IMR-90 (cell line): ENCODE measurements around the gene THRA. TPM values are rescaled to one million over a fixed set of nuclear protein-coding genes. Genes with fewer than 3 reads are reported as not detected.

Experiments
- ATAC-seq: fragments of 200-7000 bp; cut with Tn5 transposase; 2 replicates; pipeline ENCODE4 v1.9.1; 2020; ENCODE audit warnings: low read depth, mild to moderate bottlenecking, moderate library complexity
- BruUV-seq: library from RNA; stranded (reverse); fragments of 400-500 nt; replicated peaks from 2 replicates; lab custom pipeline; 2021; lab: Mats Ljungman, UMichigan
- CTCF ChIA-PET: fragments of 300-600 bp; formaldehyde crosslinking; extraction: SDS; loops from one replicate; lab custom pipeline; 2021; ENCODE audit warnings: antibody characterized with exemption; lab: Yijun Ruan, JAX
- POLR2A ChIA-PET: fragments of 300-600 bp; sonication (Branson Sonifier 250); formaldehyde crosslinking; loops from one replicate; lab custom pipeline; 2022; ENCODE audit warnings: antibody characterized with exemption; ENCODE audit not compliant: unreplicated experiment; lab: Charles Lee
- DNase-seq: peaks from one replicate; pipeline ENCODE4 v3.0.0; 2013
- H2AFZ ChIP-seq: replicated peaks from 2 replicates; pipeline ENCODE3; 2013; ENCODE audit warnings: low read length, mild to moderate bottlenecking; ENCODE audit not compliant: poor library complexity
- H2AK5ac ChIP-seq: 2 replicates; pipeline ENCODE4 v1.6.1; 2013; ENCODE audit warnings: low read depth, low read length, inconsistent platforms
- H2AK9ac ChIP-seq: replicated peaks from 2 replicates; pipeline ENCODE3; 2013; ENCODE audit warnings: mild to moderate bottlenecking, low read depth, low read length, moderate library complexity; ENCODE audit not compliant: poor library complexity
- H2BK120ac ChIP-seq: 2 replicates; pipeline ENCODE4 v1.6.1; 2013; ENCODE audit warnings: low read depth, low read length, inconsistent platforms
- H2BK15ac ChIP-seq: 3 replicates; pipeline ENCODE4 v1.6.1; 2013; ENCODE audit warnings: low read depth, low read length, inconsistent platforms
- H2BK20ac ChIP-seq: 2 replicates; pipeline ENCODE4 v1.6.1; 2013; ENCODE audit warnings: low read depth, mild to moderate bottlenecking, inconsistent platforms, low read length, moderate library complexity
- H2BK5ac ChIP-seq: 2 replicates; pipeline ENCODE4 v1.6.1; 2013; ENCODE audit warnings: mild to moderate bottlenecking, low read depth, low read length, inconsistent platforms; ENCODE audit not compliant: poor library complexity, severe bottlenecking
- H3K14ac ChIP-seq: replicated peaks from 2 replicates; pipeline ENCODE4 v1.6.1; 2013; ENCODE audit warnings: low read depth, low read length, inconsistent platforms
- H3K18ac ChIP-seq: 2 replicates; pipeline ENCODE4 v1.6.1; 2013; ENCODE audit warnings: low read depth, low read length, control low read depth
- H3K23ac ChIP-seq: 2 replicates; pipeline ENCODE4 v1.6.1; 2013; ENCODE audit warnings: low read depth, low read length, inconsistent platforms
- H3K27ac ChIP-seq: 2 replicates; pipeline ENCODE4 v1.5.1; 2013; ENCODE audit warnings: mild to moderate bottlenecking, control low read depth, low read length; ENCODE audit not compliant: insufficient read depth
- H3K27me3 ChIP-seq: 2 replicates; pipeline ENCODE4 v1.6.1; 2013; ENCODE audit warnings: low read length; ENCODE audit not compliant: control insufficient read depth, insufficient read depth
- H3K36me3 ChIP-seq: 2 replicates; pipeline ENCODE4 v1.6.1; 2013; ENCODE audit warnings: low read length, mixed read lengths; ENCODE audit not compliant: control insufficient read depth, insufficient read depth
- H3K4ac ChIP-seq: 2 replicates; pipeline ENCODE4 v1.6.1; 2013; ENCODE audit warnings: low read depth, low read length, inconsistent platforms
- H3K4me1 ChIP-seq: 2 replicates; pipeline ENCODE4 v1.6.1; 2013; ENCODE audit warnings: low read length, mixed read lengths; ENCODE audit not compliant: control insufficient read depth, insufficient read depth
- H3K4me2 ChIP-seq: 2 replicates; pipeline ENCODE4 v1.6.1; 2013; ENCODE audit warnings: low read depth, mild to moderate bottlenecking, control low read depth, low read length, moderate library complexity
- H3K4me3 ChIP-seq: 2 replicates; pipeline ENCODE4 v1.5.1; 2013; ENCODE audit warnings: low read depth, mild to moderate bottlenecking, control low read depth, low read length, moderate library complexity; ENCODE audit not compliant: insufficient read depth
- H3K56ac ChIP-seq: 2 replicates; pipeline ENCODE4 v1.6.1; 2013; ENCODE audit warnings: low read length, inconsistent platforms; ENCODE audit not compliant: insufficient read depth; ENCODE audit errors: extremely low read depth
- H3K79me1 ChIP-seq, 2 experiments: 2 replicates each; pipeline ENCODE4 v1.6.1; 2013; ENCODE audit warnings: low read length in 2 of 2, inconsistent platforms in 1 of 2, low read depth in 1 of 2
- H3K9ac ChIP-seq: 2 replicates; pipeline ENCODE4 v1.6.1; 2013; ENCODE audit warnings: low read depth, low read length, control low read depth
- H3K9me1 ChIP-seq: 2 replicates; pipeline ENCODE4 v1.6.1; 2013; ENCODE audit warnings: low read length, inconsistent platforms; ENCODE audit not compliant: insufficient read depth
- H3K9me3 ChIP-seq: 2 replicates; pipeline ENCODE4 v1.6.1; 2013; ENCODE audit warnings: low read length; ENCODE audit not compliant: control insufficient read depth, insufficient read depth
- H4K20me1 ChIP-seq: 2 replicates; pipeline ENCODE4 v1.6.1; 2013; ENCODE audit warnings: low read length, inconsistent platforms; ENCODE audit not compliant: insufficient read depth
- H4K5ac ChIP-seq: 2 replicates; pipeline ENCODE4 v1.6.1; 2013; ENCODE audit warnings: mild to moderate bottlenecking, low read depth, low read length, control low read depth
- H4K8ac ChIP-seq, 2 experiments: 2 replicates each; pipeline ENCODE4 v1.6.1; 2013; ENCODE audit warnings: low read depth in 2 of 2, low read length in 2 of 2, control low read depth in 1 of 2, inconsistent platforms in 1 of 2
- H4K91ac ChIP-seq: 2 replicates; pipeline ENCODE4 v1.6.1; 2013; ENCODE audit warnings: low read depth, low read length, inconsistent platforms; ENCODE audit not compliant: insufficient read depth
- BHLHE40 ChIP-seq: fragments of 150-350 bp; IDR thresholded peaks from 2 replicates; pipeline ENCODE4 v1.6.1; 2016; ENCODE audit warnings: mild to moderate bottlenecking, low read depth, low read length
- CHD1 ChIP-seq: IDR thresholded peaks from 2 replicates; pipeline ENCODE4 v1.6.1; 2012; ENCODE audit warnings: low read depth, low read length, improper control_type of control experiment
- FOS ChIP-seq: fragments of 150-350 bp; IDR thresholded peaks from 2 replicates; pipeline ENCODE4 v1.6.1; 2016; ENCODE audit warnings: low read depth, low read length
- MAFK ChIP-seq: IDR thresholded peaks from 2 replicates; pipeline ENCODE4 v1.6.1; 2012; ENCODE audit warnings: low read depth, low read length, improper control_type of control experiment
- MAZ ChIP-seq: IDR thresholded peaks from 2 replicates; pipeline ENCODE4 v1.6.1; 2012; ENCODE audit warnings: low read depth, mild to moderate bottlenecking, low read length, improper control_type of control experiment, moderate library complexity, borderline replicate concordance
- MXI1 ChIP-seq: IDR thresholded peaks from 2 replicates; pipeline ENCODE4 v1.6.1; 2012; ENCODE audit warnings: low read depth, mild to moderate bottlenecking, low read length, moderate library complexity, borderline replicate concordance
- NFE2L2 ChIP-seq: fragments of 150-350 bp; IDR thresholded peaks from 2 replicates; pipeline ENCODE4 v1.6.1; 2016; ENCODE audit warnings: low read depth, mild to moderate bottlenecking, low read length
- RAD21 ChIP-seq: IDR thresholded peaks from 2 replicates; pipeline ENCODE4 v1.6.1; 2012; ENCODE audit warnings: low read length, improper control_type of control experiment
- RCOR1 ChIP-seq: IDR thresholded peaks from 2 replicates; pipeline ENCODE4 v1.6.1; 2012; ENCODE audit warnings: mild to moderate bottlenecking, low read length, improper control_type of control experiment; ENCODE audit not compliant: insufficient replicate concordance
- RFX5 ChIP-seq: IDR thresholded peaks from 2 replicates; pipeline ENCODE4 v1.8.0; 2012; ENCODE audit warnings: low read depth, mild to moderate bottlenecking, low read length, moderate library complexity
- WGBS, 2 experiments: methylation state at CpG; one replicate each; pipeline versions ENCODE4 v1.1.5 to v1.1.7; 2013; ENCODE audit warnings: missing lambda C conversion rate in 2 of 2; ENCODE audit not compliant: insufficient read length in 1 of 2; ENCODE audit errors: extremely low coverage in 2 of 2; 5-methylcytosine and 5-hydroxymethylcytosine counted together
- dilution Hi-C: fragments of 300-500 bp; cut with HindIII; formaldehyde crosslinking; loops from one replicate; pipeline ENCODE4 v1.14.3; 2018; ENCODE audit warnings: low sequenced_read_pairs; ENCODE audit not compliant: unreplicated experiment
- in situ Hi-C: fragments of 300-500 bp; cut with MboI; formaldehyde crosslinking; loops from 3 replicates; pipeline ENCODE4 v1.14.3; 2019; ENCODE audit warnings: low sequenced_read_pairs, inconsistent platforms, mixed read lengths
- intact Hi-C: fragments of 100-400 bp; cut with micrococcal nuclease; formaldehyde crosslinking; loops from 2 replicates; pipeline ENCODE4 v1.10.0; 2022
- polyA plus RNA-seq, 3 experiments: library from polyadenylated mRNA; depleted of rRNA; stranded (reverse); fragments of >200 nt; gene quantifications; 2 replicates each; pipeline ENCODE4 v1.2.3, GENCODE V29; 2012; ENCODE audit warnings: low replicate concordance in 1 of 3
- total RNA-seq: library from RNA; depleted of rRNA; stranded (reverse); fragments of >200 nt; gene quantifications from 2 replicates; pipeline ENCODE4 v1.2.3, GENCODE V29; 2012
- TF ChIP-seq, protein P1 (sequence below): fragments of 150-350 bp; IDR thresholded peaks from 2 replicates; pipeline ENCODE4 v1.6.1; 2017; ENCODE audit warnings: mild to moderate bottlenecking, antibody characterized with exemption, low read length, low read depth
- TF ChIP-seq, protein P2 (sequence below): conservative IDR thresholded peaks from 2 replicates; pipeline ENCODE4 v1.5.1; 2012; ENCODE audit warnings: mild to moderate bottlenecking, low read depth, low read length, improper control_type of control experiment

The THRA gene
- total and polyA plus RNA-seq, 2 of the 4 experiments (the other 2 are of a cell fraction) = 22.0 to 23.4 TPM

DNA sequence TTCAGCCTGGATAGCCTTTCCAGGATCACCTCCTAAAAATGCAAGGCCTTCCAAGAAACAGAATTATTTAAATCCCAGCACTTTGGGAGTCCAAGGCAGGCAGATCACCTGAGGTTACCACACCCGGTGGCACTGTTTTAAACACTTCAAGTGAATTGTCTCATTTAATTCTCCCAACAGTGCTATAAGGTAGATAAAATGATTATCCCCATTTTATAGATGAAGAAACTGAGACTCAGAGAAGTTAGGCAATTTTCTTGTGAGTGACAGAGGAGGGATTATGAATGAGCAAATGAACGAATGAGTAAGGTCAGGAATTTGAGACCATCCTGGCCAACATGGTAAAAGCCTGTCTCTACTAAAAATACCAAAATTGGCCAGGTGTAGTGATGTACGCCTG is 16.8 kb downstream of the THRA start:
- no peak overlapping the region for H2BK120ac ChIP-seq
- CTCF ChIA-PET = interaction anchor here (0.8 kb wide), 1 partner anchor 115 kb away, joined by 3 read pairs; no protein-coding TSS in a partner anchor
- WGBS, 2 experiments = no CpG with 5 or more reads among the region's 3 CpGs
- H2AFZ ChIP-seq = no peak overlapping the region
- no peak overlapping the region for H3K4me2 ChIP-seq
- no peak overlapping the region for H3K18ac ChIP-seq
- POLR2A ChIA-PET = no interaction called here
- H2BK15ac ChIP-seq = no peak overlapping the region
- no peak overlapping the region for H4K91ac ChIP-seq
- H4K8ac ChIP-seq = no peak overlapping the region
- no peaks in the 10 kb centered on the region for H3K9me3 ChIP-seq
- no peak overlapping the region for H3K23ac ChIP-seq
- peaks cover 32% of the 10 kb centered on the region for H3K36me3 ChIP-seq
- no peak overlapping the region for H4K5ac ChIP-seq
- dilution Hi-C loops = no loop called here
- H2AK5ac ChIP-seq = no peak overlapping the region
- H3K9me1 ChIP-seq = no peaks in the 10 kb centered on the region; the same call in 1 of the 2 replicates
- no peak overlapping the region for H2BK20ac ChIP-seq
- H3K14ac ChIP-seq = no peak overlapping the region
- no peak for TF ChIP-seq RCOR1
- no peak for TF ChIP-seq RAD21
- no peak for TF ChIP-seq CHD1
- no peak for TF ChIP-seq MAFK
- TF ChIP-seq BHLHE40 = no peak
- no peak for TF ChIP-seq NFE2L2
- no peak for TF ChIP-seq MAZ
- TF ChIP-seq, protein P1, sequence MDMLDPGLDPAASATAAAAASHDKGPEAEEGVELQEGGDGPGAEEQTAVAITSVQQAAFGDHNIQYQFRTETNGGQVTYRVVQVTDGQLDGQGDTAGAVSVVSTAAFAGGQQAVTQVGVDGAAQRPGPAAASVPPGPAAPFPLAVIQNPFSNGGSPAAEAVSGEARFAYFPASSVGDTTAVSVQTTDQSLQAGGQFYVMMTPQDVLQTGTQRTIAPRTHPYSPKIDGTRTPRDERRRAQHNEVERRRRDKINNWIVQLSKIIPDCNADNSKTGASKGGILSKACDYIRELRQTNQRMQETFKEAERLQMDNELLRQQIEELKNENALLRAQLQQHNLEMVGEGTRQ = no peak
- no peak for TF ChIP-seq FOS
- no peak for TF ChIP-seq MXI1
- no peak for TF ChIP-seq RFX5
- TF ChIP-seq, protein P2, sequence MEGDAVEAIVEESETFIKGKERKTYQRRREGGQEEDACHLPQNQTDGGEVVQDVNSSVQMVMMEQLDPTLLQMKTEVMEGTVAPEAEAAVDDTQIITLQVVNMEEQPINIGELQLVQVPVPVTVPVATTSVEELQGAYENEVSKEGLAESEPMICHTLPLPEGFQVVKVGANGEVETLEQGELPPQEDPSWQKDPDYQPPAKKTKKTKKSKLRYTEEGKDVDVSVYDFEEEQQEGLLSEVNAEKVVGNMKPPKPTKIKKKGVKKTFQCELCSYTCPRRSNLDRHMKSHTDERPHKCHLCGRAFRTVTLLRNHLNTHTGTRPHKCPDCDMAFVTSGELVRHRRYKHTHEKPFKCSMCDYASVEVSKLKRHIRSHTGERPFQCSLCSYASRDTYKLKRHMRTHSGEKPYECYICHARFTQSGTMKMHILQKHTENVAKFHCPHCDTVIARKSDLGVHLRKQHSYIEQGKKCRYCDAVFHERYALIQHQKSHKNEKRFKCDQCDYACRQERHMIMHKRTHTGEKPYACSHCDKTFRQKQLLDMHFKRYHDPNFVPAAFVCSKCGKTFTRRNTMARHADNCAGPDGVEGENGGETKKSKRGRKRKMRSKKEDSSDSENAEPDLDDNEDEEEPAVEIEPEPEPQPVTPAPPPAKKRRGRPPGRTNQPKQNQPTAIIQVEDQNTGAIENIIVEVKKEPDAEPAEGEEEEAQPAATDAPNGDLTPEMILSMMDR = no peak
- DNase-seq (no peak), ATAC-seq (no peak)
- intact Hi-C loops = no loop called here
- H2BK5ac ChIP-seq = no peak overlapping the region
- in situ Hi-C loops = no loop called here
- H3K4me1 ChIP-seq = peaks cover 9% of the 10 kb centered on the region
- no TSS peak for BruUV-seq
- peaks cover 16% of the 10 kb centered on the region for H4K20me1 ChIP-seq
- H3K9ac ChIP-seq = no peak overlapping the region
- H3K27ac ChIP-seq = no peak overlapping the region
- no peaks in the 10 kb centered on the region for H3K27me3 ChIP-seq
- peaks cover 10 to 43% of the 10 kb centered on the region in 2 experiments for H3K79me1 ChIP-seq
- no peak overlapping the region for H3K4ac ChIP-seq
- no peak overlapping the region for H3K4me3 ChIP-seq
- H3K56ac ChIP-seq = no peak overlapping the region
- no peak overlapping the region for H2AK9ac ChIP-seq
